ENCODE data around the gene KAT2A. TPM values are rescaled to one million over a fixed set of nuclear protein-coding genes. Genes with fewer than 3 reads are reported as not detected.

The KAT2A gene
- total RNA-seq, 1 donor from 2014 or later, result 19.2 TPM

- no peak for DNase-seq
Measured at GRCh38 chr17:42135664-42136653, 14.8 kb upstream of the KAT2A start.

- DNase-seq, result no peak
Measured at GRCh38 chr17:42135151-42135550, 14.0 kb upstream of the KAT2A start.

- no peak for DNase-seq
Measured at GRCh38 chr17:42133461-42134041, 12.4 kb upstream of the KAT2A start.

- DNase-seq, result no peak
Measured at GRCh38 chr17:42132941-42133340, 11.8 kb upstream of the KAT2A start.

- DNase-seq, result no peak
Measured at GRCh38 chr17:42131981-42132432, 10.8 kb upstream of the KAT2A start.

- no peak for DNase-seq
Measured at GRCh38 chr17:42131232-42131631, 10.1 kb upstream of the KAT2A start.

- DNase-seq, result no peak
Measured at GRCh38 chr17:42130310-42130936, 9.3 kb upstream of the KAT2A start.

GRCh38 chr17:42129109-42129837 is 8.1 kb upstream of the KAT2A start:
- no peak for DNase-seq

GRCh38 chr17:42127414-42127813 is 6.2 kb upstream of the KAT2A start:
- DNase-seq, result no peak

- no peak for DNase-seq
Measured at GRCh38 chr17:42126836-42127235, 5.7 kb upstream of the KAT2A start.

- no peak for DNase-seq
Measured at GRCh38 chr17:42125565-42125964, 4.4 kb upstream of the KAT2A start.

GRCh38 chr17:42124256-42124655 is 3.1 kb upstream of the KAT2A start:
- DNase-seq, result no peak

GRCh38 chr17:42122371-42123303 is 1.5 kb upstream of the KAT2A start, which contains the start of gene HSPB9:
Gene HSPB9 (plus strand): TSS chr17:42122804. CDS start chr17:42122851, 47 bp downstream.
- no peak for DNase-seq

- no peak for DNase-seq
Measured at GRCh38 chr17:42120161-42120769, 902 bp downstream of the KAT2A start.

- no peak for DNase-seq
Measured at GRCh38 chr17:42119301-42119700, 1.9 kb downstream of the KAT2A start.

- no peak for DNase-seq
Measured at GRCh38 chr17:42118545-42118944, 2.6 kb downstream of the KAT2A start.

- no peak for DNase-seq
Measured at GRCh38 chr17:42118126-42118510, 3.0 kb downstream of the KAT2A start.

GRCh38 chr17:42117397-42118125 is 3.6 kb downstream of the KAT2A start:
- no peak for DNase-seq

GRCh38 chr17:42116705-42117396 is 4.3 kb downstream of the KAT2A start:
- peak; percentile 44 for DNase-seq

Data from skin of body (tissue), 2 donors.